Stimulated activated CD8-positive, alpha-beta memory T cell treated with anti-CD3 and anti-CD28 coated beads, Interleukin-7, amount 100 ng/mL, for 4 hours (primary cell): ENCODE data around the gene DEAF1.
"Not testable (repeated sequence)": the region's sequence is repeated elsewhere in the genome, so short reads cannot be mapped to it uniquely, and the experiment has no call there.

Source experiments
- DNase-seq, 2 donors: peaks; one replicate each; pipeline ENCODE4 v3.0.0-alpha.2; 2020; ENCODE audit warnings: low read depth in 2 of 2

DEAF1 gene

GRCh38 chr11:680476-680875 lies 14.5 kb downstream of the DEAF1 start:
- no peak for DNase-seq

- DNase-seq = no peak
Measured at GRCh38 chr11:679271-680207, 15.5 kb downstream of the DEAF1 start.

- no peak for DNase-seq
Measured at GRCh38 chr11:678297-678696, 16.7 kb downstream of the DEAF1 start.

GRCh38 chr11:674406-674805 lies 20.6 kb downstream of the DEAF1 start:
- no peak for DNase-seq

- no peak for DNase-seq
Measured at GRCh38 chr11:673866-674265, 21.2 kb downstream of the DEAF1 start.

GRCh38 chr11:665704-666281 lies 29.2 kb downstream of the DEAF1 start:
- DNase-seq = no peak

GRCh38 chr11:665062-665703 lies 29.8 kb downstream of the DEAF1 start:
- no peak for DNase-seq

GRCh38 chr11:662689-663274 lies 32.2 kb downstream of the DEAF1 start:
- DNase-seq = no peak

GRCh38 chr11:660681-661444 lies 34.2 kb downstream of the DEAF1 start:
- no peak for DNase-seq

- DNase-seq = no peak
Measured at GRCh38 chr11:660281-660680, 34.7 kb downstream of the DEAF1 start.

GRCh38 chr11:659532-660085 lies 35.4 kb downstream of the DEAF1 start:
- no peak for DNase-seq

GRCh38 chr11:657691-658126 lies 37.3 kb downstream of the DEAF1 start:
- DNase-seq = no peak

GRCh38 chr11:656866-657265 lies 38.2 kb downstream of the DEAF1 start:
- no peak for DNase-seq

GRCh38 chr11:656426-656825 lies 38.6 kb downstream of the DEAF1 start:
- DNase-seq = no peak

- no peak for DNase-seq
Measured at GRCh38 chr11:655036-655726, 39.8 kb downstream of the DEAF1 start.

GRCh38 chr11:654444-654843 lies 40.6 kb downstream of the DEAF1 start:
- DNase-seq = not testable (repeated sequence)

- DNase-seq = no peak
Measured at GRCh38 chr11:653837-654236, 41.2 kb downstream of the DEAF1 start.

GRCh38 chr11:653136-653535 lies 41.9 kb downstream of the DEAF1 start:
- DNase-seq = not testable (repeated sequence)

- DNase-seq = no peak
Measured at GRCh38 chr11:650482-650881, 44.5 kb downstream of the DEAF1 start.

GRCh38 chr11:647672-648158 lies 47.3 kb downstream of the DEAF1 start:
- not testable (repeated sequence) for DNase-seq
